ENCODE data around the gene USP3. TPM values are rescaled to one million over a fixed set of nuclear protein-coding genes. Genes with fewer than 3 reads are reported as not detected.

USP3 gene
- total and polyA plus RNA-seq, 2 of the 13 experiments (the other 11 are each of a cell fraction or from before 2014, with no cell fraction given): 14.3 to 61.2 TPM

- TF ChIP-seq GTF3A (CRISPR knock-in tag; conservative IDR thresholded peaks at IDR 0.05) (0 out of 2 replicates have a peak, but pooled peaks have one; percentile 77), ZNF501 (CRISPR knock-in tag; IDR thresholded peaks at IDR 0.05) (no peak), KMT2B (CRISPR knock-in tag; IDR thresholded peaks at IDR 0.05) (0 out of 2 replicates have a peak, but pooled peaks have one; percentile 7), TBL1XR1 (IDR thresholded peaks at IDR 0.05; ENCODE audit: borderline replicate concordance, low read length, partially characterized antibody) (no peak), RFX3 (CRISPR knock-in tag; IDR thresholded peaks at IDR 0.05) (no peak), GATAD2A (CRISPR knock-in tag; IDR thresholded peaks at IDR 0.05) (peak; percentile 45; the same call in 1 of the 2 replicates), KDM2A (CRISPR knock-in tag; IDR thresholded peaks at IDR 0.05; ENCODE audit: borderline replicate concordance, low read depth) (peak; percentile 65; the same call in 1 of the 2 replicates), BHLHE40 (IDR thresholded peaks at IDR 0.05; ENCODE audit: low read length) (0 out of 2 replicates have a peak, but pooled peaks have one; percentile 17), POLR2G (IDR thresholded peaks at IDR 0.05; ENCODE audit: low read depth, low read length) (peak; percentile 66), PHF8 (CRISPR knock-in tag; IDR thresholded peaks at IDR 0.05) (no peak), ZFX (CRISPR knock-in tag; IDR thresholded peaks at IDR 0.05; ENCODE audit: low read depth) (0 out of 2 replicates have a peak, but pooled peaks have one; percentile 47), SOX6 (IDR thresholded peaks at IDR 0.05) (no peak), SOX6 (CRISPR knock-in tag; IDR thresholded peaks at IDR 0.05) (peak; percentile 36; the same call in 1 of the 2 replicates), ZNF784 (CRISPR knock-in tag; IDR thresholded peaks at IDR 0.05; ENCODE audit: borderline replicate concordance) (no peak), SCMH1 (CRISPR knock-in tag; IDR thresholded peaks at IDR 0.05; ENCODE audit: borderline replicate concordance) (no peak), TCF7L2 (IDR thresholded peaks at IDR 0.05; ENCODE audit: low read depth, low read length) (no peak), ZBTB20 (CRISPR knock-in tag; IDR thresholded peaks at IDR 0.05; ENCODE audit: borderline replicate concordance, low read depth) (no peak), ATM (IDR thresholded peaks at IDR 0.05; ENCODE audit: borderline replicate concordance) (no peak), KAT2B (IDR thresholded peaks at IDR 0.05; ENCODE audit: borderline replicate concordance, low read depth, low read length) (no peak), ZNF431 (CRISPR knock-in tag; IDR thresholded peaks at IDR 0.05; ENCODE audit: borderline replicate concordance, low read depth) (no peak), ZNF564 (CRISPR knock-in tag; IDR thresholded peaks at IDR 0.05) (no peak)
- TF ChIP-seq, protein P1, sequence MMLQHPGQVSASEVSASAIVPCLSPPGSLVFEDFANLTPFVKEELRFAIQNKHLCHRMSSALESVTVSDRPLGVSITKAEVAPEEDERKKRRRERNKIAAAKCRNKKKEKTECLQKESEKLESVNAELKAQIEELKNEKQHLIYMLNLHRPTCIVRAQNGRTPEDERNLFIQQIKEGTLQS (CRISPR knock-in tag; IDR thresholded peaks at IDR 0.05): no peak
- TF ChIP-seq, protein P2, sequence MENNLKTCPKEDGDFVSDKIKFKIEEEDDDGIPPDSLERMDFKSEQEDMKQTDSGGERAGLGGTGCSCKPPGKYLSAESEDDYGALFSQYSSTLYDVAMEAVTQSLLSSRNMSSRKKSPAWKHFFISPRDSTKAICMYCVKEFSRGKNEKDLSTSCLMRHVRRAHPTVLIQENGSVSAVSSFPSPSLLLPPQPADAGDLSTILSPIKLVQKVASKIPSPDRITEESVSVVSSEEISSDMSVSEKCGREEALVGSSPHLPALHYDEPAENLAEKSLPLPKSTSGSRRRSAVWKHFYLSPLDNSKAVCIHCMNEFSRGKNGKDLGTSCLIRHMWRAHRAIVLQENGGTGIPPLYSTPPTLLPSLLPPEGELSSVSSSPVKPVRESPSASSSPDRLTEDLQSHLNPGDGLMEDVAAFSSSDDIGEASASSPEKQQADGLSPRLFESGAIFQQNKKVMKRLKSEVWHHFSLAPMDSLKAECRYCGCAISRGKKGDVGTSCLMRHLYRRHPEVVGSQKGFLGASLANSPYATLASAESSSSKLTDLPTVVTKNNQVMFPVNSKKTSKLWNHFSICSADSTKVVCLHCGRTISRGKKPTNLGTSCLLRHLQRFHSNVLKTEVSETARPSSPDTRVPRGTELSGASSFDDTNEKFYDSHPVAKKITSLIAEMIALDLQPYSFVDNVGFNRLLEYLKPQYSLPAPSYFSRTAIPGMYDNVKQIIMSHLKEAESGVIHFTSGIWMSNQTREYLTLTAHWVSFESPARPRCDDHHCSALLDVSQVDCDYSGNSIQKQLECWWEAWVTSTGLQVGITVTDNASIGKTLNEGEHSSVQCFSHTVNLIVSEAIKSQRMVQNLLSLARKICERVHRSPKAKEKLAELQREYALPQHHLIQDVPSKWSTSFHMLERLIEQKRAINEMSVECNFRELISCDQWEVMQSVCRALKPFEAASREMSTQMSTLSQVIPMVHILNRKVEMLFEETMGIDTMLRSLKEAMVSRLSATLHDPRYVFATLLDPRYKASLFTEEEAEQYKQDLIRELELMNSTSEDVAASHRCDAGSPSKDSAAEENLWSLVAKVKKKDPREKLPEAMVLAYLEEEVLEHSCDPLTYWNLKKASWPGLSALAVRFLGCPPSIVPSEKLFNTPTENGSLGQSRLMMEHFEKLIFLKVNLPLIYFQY (CRISPR knock-in tag; IDR thresholded peaks at IDR 0.05; ENCODE audit: borderline replicate concordance): peak; percentile 93
- TF ChIP-seq, protein P3, sequence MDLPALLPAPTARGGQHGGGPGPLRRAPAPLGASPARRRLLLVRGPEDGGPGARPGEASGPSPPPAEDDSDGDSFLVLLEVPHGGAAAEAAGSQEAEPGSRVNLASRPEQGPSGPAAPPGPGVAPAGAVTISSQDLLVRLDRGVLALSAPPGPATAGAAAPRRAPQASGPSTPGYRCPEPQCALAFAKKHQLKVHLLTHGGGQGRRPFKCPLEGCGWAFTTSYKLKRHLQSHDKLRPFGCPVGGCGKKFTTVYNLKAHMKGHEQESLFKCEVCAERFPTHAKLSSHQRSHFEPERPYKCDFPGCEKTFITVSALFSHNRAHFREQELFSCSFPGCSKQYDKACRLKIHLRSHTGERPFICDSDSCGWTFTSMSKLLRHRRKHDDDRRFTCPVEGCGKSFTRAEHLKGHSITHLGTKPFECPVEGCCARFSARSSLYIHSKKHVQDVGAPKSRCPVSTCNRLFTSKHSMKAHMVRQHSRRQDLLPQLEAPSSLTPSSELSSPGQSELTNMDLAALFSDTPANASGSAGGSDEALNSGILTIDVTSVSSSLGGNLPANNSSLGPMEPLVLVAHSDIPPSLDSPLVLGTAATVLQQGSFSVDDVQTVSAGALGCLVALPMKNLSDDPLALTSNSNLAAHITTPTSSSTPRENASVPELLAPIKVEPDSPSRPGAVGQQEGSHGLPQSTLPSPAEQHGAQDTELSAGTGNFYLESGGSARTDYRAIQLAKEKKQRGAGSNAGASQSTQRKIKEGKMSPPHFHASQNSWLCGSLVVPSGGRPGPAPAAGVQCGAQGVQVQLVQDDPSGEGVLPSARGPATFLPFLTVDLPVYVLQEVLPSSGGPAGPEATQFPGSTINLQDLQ (CRISPR knock-in tag; IDR thresholded peaks at IDR 0.05): no peak
These were observed 95.1 kb downstream of the USP3 start (continued) for GRCh38 chr15:63599401-63600000.

Measured in HepG2 (cell line).